HG02943 (cell line): ENCODE results near the gene ARHGEF10L.

Source experiments
- ATAC-seq: cut with Tn5 transposase; IDR thresholded peaks from one replicate; pipeline ENCODE4 v1.9.1; 2021; ENCODE audit warnings: mild to moderate bottlenecking, low read depth, moderate library complexity; ENCODE audit not compliant: unreplicated experiment

ARHGEF10L gene

DNA sequence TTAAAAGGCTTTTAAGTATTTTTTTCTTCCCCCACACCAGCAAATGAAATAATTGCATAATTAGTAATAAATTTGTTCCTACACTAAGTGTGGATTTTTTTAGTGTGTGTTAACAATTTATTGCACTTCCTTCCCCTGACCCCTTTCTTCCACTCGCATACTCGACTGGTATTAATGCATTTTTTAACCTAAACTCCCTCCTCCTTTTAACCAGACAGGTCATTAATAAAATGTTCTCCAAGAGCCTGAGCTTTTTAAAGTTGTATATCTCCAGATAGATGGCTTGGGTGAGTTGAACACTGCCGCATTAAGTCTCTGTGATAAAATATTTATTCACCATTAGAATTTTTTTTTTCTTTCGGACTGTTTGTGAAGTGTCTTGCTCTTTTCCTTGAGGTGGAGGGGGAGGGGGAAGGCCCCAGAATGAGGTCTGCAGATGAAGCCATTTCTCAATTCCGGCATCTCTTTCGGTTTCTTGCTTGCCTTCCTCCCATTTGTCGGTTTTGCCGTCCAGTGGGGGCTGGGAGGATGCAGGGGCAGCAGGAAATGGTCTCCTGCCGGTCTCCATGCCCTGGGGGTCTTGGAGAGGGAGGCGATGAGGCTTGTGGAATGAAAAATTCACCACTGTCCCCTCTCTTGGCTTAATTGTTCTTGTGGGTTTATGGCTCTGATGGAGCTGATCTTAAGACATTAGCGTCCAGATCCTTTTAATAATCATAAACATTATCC lies 151.6 kb downstream of the ARHGEF10L start:
- no peak for ATAC-seq

DNA sequence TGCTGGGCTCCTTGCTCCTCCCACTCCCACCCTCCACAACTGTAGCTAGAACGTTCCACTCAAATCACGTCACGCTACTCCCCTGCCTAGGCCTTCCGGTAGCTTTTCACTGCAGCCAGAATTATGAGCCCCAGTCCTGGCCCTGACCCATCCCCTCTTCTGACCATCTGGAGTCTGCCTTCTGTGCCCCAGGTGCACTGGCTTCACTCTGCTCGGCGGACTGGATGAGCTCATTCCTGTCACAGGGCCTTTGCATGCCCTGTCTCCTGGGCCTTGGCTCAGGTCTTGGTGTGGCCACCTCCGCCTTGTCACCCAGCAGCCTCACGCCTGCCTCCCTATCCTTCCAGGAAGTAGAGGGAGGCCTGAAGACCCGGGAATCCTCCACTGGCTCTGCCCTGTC lies 153.1 kb downstream of the ARHGEF10L start:
- ATAC-seq = no peak

DNA sequence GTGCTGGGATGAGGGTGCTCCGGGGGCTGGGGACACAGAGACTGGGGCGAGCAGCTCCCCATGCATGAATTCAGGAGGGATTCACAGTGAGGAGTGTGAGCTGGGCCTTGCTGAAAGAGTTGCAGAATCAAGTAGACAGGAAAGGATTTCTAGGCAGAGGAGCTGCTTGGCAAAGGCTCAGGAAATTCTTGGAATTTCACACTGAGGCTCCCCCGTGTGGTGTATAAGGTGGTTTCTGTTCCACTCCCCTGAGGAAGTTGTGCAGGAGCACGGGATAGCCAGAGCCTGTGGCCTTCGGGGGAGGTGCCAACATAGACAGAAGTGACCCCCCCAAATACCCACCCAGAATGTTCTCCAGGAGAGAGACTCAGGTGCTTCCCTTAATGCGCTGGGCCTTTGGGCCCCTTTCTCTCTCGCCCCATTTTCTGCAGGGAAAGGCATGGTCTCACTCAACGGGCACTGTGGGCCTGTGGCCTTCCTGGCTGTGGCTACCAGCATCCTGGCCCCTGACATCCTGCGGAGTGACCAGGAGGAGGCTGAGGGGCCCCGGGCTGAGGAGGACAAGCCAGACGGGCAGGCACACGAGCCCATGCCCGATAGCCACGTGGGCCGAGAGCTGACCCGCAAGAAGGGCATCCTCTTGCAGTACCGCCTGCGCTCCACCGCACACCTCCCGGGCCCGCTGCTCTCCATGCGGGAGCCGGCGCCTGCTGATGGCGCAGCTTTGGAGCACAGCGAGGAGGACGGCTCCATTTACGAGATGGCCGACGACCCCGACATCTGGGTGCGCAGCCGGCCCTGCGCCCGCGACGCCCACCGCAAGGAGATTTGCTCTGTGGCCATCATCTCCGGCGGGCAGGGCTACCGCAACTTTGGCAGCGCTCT lies 157.2 kb downstream of the ARHGEF10L start:
- ATAC-seq = no peak

DNA sequence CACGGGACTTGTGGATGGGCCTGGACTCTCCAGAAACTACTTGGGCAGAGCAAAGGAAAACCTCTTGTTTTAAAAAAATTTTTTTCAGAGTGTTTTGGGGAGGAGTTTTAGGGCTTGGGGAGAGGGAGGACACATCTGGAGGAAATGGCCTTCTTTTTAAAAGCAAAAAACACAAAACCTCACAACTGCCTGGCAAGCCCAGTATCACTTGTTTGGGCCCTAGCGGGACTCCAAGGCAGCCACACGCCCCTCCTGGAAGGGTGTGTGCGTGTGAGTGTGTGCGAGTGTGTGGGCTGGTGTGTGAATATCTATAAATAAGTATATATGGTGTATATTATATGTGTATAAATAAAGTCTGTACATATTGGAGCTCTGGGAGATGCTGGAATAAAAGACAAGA lies 158.0 kb downstream of the ARHGEF10L start:
- no peak for ATAC-seq

DNA sequence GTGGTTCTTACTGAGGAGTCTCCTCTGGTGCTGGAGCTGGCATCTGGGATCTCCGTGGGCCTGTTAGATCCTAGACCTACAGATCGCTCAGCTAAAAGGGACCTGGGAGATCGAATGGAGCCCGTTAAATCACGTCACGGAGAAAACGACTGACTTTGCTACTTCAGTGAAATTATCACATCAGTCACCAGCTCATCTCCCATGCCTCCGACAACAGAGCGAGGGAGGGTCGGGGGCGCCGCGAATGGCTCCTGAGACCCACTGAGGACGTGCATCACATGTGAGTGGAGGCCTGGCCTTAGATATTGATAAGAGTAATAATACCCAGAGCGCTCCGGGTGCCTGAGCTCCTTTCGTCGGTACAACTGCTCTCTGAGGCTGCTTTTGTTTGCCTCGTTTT lies 160.1 kb downstream of the ARHGEF10L start:
- no peak for ATAC-seq

DNA sequence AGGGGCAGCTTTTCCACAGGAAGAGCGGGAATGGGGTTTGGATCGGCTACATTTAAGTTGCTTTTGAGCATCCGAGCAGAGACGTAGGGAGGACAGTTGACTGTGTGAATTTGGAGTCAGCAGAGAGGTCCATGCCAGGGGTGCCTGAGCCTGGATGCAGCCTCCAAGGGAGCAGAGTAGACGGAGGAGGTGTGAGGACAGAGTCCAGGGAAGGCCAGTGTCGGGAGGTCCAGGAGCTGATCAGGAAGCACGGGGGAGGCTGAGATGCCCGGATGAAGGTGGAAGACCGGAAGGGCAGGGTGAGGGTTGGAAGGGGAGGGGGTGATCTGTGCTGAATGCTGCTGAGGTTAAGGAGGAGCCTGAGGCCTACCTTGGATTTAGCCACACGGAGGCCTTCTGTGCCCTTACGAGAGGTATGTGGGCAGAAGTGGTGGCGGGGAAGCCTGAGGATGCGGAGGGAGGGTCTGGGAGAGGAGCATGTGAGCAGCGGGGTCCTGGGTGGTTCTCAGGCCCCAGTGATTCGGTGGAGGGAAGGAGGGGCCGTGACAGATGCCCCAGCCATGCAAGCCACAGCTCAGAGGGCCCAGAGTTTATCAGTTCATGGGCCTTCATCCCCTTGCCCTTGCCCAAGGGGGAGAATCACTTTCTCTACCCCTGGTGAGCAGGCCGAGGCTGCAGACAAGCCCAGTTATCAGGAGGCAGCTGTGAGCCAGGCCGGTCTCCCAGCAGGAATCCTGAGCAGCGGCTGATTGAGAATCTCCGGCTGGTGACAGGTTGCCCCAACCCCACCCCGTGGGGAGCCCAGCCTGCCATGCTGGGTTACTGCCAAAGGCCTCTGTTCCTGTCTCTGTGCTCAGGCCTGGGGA lies 161.7 kb downstream of the ARHGEF10L start:
- ATAC-seq = no peak

DNA sequence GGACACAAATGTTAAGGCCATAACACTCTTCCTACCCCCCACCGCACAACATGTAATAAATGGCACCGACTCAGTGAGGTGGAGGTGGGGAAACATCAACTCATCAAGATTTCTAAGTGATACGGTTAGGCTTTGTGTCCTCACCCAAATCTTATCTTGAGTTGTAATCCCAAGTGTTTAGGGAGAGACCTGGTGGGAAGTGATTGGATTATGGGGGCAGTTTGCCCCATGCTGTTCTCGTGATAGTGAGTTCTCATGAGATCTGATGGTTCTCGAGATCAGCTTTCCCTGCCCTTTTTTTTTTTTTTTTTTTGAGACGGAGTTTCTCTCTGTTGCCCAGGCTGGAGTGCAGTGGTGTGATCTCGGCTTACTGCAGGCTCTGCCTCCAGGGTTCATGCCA lies 164.7 kb downstream of the ARHGEF10L start:
- ATAC-seq = no peak

DNA sequence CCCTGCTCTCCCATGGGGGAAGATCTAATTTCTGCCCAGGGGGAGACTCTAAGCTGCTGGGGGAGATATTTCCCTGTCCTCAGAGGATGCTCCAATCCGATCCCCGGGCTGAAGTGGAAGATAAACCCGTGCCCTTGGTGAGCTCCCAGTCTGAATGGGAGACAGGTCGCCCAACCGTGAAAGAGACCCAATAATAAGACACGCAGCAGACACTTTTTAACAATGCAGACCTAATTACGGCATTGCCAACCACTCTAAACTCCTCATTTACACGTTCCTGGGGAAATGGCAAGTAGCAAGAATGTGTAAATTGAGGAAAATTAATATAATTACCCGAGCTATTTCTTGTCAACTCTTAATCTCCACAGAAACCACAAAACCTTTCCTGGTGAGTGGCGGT lies 166.9 kb downstream of the ARHGEF10L start:
- ATAC-seq = no peak

DNA sequence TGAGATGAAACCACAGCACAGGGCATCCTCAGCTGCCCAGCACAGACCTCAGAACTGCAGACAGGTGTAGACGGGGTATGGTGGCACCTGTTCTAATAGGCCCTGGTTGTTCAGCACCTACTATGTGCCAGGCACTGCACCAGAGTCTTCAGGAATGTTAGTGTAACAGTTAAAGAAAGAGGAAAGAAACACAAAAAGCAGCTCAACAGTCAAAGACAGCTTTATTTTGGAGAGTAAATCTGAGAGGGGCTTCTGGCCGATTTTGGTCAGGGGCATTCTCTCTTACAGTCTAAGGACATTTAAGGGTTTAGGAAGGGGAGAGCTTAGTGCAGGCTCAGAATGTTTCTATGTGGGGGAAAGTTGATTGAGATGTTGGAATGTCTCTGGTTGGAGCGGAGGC lies 170.5 kb downstream of the ARHGEF10L start:
- ATAC-seq = no peak

DNA sequence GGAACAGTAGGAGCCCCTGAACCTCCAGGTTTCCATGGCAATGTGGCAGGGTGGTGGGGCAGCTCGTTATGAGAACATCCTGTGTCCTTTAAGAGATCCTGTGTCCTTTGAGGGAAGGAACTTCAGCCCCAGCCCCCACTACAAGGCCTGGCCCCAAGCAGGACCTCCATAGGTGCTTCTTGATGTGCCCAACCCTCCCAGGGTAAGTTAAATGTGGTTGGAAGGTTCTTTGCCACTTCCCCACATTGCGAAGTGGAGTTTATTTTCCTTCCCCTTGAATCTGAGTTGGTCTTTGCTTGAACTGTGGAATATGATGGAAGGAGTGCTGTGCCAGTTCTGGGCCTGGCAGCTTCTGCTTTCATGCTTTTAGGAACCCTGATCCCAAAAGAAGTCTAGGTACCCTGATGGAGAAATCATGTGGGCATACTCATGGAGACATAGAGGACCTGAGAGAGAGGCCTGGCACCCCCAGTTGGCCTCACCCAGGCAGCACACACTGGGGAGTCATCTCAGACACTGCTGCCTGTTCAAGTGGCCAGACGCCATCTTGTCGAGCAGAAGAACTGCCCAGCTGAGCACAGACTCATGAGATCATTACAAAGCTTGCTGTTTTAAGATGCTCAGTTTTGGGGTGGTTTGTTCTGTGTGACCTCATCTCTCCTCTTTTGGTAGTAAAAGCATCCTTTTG lies 171.5 kb downstream of the ARHGEF10L start:
- ATAC-seq = no peak

DNA sequence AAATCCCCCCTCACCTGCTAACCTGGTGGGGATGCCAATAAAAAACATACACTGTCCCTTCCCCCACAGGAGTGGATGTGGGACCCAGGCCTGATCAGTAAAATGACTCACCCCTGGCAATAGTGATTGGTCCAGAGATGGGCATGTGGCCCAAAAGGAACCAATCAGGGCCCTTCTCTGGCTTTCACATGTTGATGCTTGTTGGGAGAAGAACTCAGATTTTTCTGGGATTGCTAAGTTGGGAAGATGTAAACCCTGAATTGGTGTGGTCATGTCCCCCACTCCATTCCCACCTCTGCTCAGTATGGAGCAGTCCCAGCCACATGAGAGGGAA lies 172.0 kb downstream of the ARHGEF10L start:
- ATAC-seq = no peak

DNA sequence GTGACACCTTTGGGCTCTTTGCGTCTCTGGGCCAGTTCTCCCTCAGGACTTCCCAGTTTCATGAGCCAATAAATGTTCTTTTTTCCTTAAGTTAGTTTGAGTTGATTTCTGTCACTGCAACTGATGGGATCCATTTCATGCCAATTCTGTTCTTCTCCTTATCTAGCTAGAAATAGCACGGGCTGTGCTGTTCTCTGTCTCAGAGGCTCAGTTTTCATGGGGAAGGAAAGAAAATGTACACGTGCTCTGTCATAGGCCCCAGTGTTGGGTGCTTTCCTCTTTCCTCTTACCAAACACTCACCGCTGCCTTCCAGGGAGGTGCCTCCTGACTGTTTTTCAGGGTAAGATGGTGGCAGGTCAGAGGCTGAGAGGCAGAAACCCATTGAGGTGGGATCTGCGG lies 172.4 kb downstream of the ARHGEF10L start:
- no peak for ATAC-seq

DNA sequence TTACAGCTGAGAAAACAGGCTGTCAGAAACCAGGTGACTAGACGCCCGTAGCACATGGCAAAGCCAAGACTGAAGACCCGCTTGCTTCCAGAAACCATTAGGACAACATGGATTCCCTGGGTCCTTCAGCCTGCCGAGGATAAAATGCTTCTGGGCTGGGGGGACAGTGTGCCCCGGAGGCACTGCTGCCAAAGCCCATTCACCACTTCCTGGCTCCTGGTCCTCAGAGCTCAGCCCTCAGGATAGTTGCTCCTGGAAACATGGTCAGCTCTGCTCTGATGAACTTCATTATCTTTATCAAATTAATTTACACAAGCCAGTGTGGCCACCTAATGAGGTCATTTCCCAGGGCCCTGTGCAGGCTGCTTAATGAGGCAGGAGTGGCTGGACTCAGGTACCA lies 174.5 kb downstream of the ARHGEF10L start:
- no peak for ATAC-seq

DNA sequence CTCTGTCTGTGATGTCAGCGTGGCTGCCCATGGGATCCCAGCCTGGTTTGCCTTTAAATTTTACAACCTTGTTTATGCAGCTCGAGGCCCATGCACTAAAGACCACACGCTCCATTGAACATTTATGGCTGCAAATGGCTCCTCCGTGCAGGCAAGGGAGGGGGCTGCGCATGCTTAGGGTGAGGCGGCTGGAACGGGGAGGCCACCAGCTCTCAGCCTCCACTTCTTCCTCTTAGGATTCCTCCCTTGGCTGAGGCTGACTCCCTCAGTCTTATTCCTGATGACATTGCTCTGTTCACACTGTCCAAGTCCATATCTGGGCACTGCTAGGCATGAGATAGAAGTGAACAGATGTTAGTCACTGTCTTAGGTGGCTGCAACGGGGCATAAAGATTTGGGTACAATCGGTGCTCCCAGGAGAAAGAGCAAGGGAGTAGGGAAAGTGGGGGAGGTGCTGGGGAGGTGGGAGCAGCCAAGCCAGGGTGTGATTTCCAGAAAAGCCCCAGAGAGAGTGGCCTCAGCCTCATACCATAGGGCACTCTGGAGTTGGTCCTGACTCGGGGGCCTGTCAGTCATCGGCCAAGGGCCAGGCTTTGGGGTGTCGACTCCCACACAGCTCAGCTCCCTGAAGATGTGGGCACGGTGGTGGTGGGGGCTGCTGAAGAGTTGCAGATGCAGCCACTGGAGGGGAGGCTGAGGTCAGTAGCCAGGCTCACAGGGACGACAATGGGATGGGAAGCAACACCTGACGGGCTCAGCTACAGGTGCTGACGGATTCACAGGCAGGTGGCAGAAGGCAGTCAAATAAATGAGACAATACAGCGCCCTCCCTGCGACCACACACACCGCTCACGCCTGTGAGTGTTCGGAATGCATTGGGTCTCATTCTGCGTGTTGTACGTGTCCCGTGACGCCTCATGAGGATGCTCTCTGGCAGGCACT lies 178.4 kb downstream of the ARHGEF10L start:
- no peak for ATAC-seq

DNA sequence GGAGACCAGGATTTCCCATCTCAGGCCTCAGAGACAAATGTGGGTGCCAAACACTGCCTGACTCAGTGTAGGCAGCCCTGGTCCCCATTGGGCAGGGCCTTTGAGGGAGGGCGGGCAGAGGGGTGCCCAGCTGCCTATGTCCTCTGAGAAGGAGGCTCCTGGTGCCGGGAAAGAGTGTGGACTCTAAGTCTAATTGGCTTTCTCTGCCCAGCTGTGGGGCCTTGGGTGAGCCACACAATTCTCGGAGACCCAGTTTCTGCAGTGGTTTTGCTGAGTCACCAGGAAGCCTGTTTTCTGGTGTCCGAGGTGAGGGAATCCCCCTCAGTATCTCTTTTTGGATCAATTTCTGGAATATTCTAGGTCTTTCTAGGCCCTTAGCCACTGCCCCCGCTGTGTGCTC lies 180.4 kb downstream of the ARHGEF10L start:
- ATAC-seq = no peak

DNA sequence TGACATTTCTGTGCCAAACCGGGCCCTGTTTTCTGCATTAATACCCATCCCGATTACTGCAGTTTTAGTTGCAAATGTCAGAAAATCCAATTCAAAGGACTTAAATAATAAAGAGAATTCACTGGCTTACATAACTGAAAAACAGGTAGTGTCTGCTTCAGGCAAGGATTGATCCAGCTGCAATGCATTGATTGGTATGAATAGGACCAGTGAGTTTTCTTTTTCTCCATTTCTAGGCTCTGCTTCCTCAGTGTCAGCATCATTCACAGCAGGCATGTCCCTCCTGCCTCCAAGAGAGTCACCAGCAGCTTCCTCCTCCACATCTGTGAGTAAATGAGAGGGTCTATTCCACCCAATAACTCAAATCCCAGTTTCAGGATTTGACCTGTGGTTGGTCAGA lies 181.9 kb downstream of the ARHGEF10L start:
- ATAC-seq = no peak

DNA sequence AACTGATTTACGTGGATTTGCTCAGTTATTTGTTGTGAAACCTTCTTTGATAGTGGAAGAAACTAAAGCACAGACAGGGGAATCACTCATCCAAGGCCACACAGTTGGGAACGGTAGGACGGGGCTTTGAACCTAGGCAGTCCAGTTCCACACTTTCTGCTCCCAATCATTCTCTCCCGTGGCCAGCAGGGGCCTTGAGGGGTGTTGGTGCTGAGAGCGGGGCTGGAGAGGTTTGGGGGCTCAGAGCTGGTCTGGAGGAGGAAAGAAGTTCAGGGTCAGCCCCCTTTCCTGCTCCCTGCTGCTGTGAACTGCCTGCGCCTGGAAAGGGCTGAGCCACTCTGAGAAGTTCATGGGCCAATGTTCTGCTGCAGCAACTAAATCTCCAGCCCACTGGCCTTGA lies 184.2 kb downstream of the ARHGEF10L start:
- no peak for ATAC-seq

DNA sequence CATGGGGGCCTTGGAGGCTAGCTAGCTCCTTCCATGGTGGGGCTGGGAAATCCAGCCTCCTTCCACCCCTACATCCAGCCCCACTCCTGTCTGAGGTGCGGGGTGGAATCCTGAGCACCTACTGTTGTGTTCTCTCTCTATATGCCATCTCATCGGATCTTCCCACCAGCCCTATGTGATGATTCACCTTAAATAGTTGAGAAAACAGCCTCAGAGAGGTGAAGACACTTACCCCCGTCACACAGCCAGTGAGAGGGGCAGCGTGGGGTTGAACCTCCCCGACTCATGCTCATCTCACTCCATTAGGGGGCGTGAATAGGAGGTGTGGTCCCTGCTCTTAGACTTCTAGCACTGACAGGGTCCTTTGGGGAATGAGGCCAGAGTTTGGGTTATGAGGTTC lies 184.7 kb downstream of the ARHGEF10L start:
- no peak for ATAC-seq

DNA sequence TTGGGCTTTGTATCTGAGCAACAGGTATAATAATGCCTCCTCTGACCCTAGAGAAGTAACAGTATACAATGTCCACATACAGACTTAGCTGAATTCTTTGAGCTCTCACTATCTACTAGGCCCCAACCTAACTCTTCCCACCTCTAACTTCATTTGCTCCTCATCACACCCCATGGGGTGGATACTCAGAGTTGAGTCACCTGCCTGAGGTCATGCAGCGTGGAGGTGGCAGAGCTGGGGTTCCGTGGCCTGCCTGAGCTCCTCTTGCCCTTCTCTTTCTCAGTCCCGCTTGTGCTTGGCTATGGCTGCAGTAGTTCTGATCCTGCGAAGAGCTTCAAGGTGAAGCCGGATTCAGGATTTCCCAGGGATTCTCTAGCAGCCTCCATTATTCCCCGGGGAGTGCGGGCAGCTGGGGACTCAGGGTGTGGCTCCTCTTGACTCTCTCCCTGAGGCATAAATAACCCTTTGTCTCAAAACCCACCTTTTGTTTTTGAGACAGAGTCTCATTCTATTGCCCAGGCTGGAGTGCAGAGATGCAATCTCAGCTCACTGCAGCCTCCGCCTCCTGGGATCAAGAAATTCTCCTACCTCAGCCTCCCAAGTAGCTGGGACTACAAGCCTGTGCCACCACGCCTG lies 185.7 kb downstream of the ARHGEF10L start:
- no peak for ATAC-seq
